Measurements from ENCODE around the gene FGA.

The FGA gene

DNA sequence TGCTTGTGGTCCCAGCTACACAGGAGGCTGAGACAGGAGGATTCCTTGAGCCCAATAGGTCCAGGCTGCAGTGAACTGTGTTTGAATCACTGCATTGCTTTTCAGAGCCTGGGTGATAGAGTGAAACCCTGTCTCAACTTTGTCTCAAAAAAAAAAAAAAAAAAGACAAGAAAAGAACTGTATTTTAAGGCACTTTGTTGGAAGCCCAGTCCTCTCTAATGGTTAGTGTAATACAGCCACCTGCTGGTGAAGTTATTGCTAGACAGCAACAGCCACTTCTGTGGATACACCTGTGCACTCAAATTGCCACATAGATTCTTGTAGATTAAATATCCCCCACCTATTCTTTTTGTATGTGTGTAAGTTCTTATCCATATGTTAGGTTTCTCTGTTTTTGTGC, 32.1 kb upstream of the FGA start:
- peaks cover 3 to 8% of the 10 kb centered on the region in 2 experiments for H3K4me1 ChIP-seq (ENCODE audit: control insufficient read depth in 1 of 2, insufficient read depth in 2 of 2, low read length in 2 of 2)
- H3K27ac ChIP-seq (ENCODE audit: low read depth, low read length) = no peak overlapping the region
- H3K18ac ChIP-seq (ENCODE audit: low read length) = no peak overlapping the region
- no peak overlapping the region for H3K23ac ChIP-seq (ENCODE audit: low read length)
- no peaks in the 10 kb centered on the region for H3K27me3 ChIP-seq (ENCODE audit: insufficient read depth, low read length)
- no peak overlapping the region for H4K12ac ChIP-seq (ENCODE audit: low read depth, low read length)
- H2AK5ac ChIP-seq (ENCODE audit: low read length) = no peak overlapping the region
- H2BK5ac ChIP-seq (ENCODE audit: low read depth, low read length, poor library complexity) = no peak overlapping the region
- no peak overlapping the region for H4K8ac ChIP-seq (ENCODE audit: low read depth, low read length)
- H3K9ac ChIP-seq (ENCODE audit: low read length) = no peak overlapping the region
- no peak overlapping the region for H2BK12ac ChIP-seq (ENCODE audit: low read length)
- H2AFZ ChIP-seq (ENCODE audit: insufficient read depth, low read length, poor library complexity) = no peak overlapping the region
- no peak overlapping the region for H3K14ac ChIP-seq (ENCODE audit: low read length)
- no peaks in the 10 kb centered on the region for H3K36me3 ChIP-seq (ENCODE audit: control insufficient read depth in 1 of 2, insufficient read depth in 2 of 2, low read length in 2 of 2)
- H4K91ac ChIP-seq (ENCODE audit: low read depth, low read length) = no peak overlapping the region
- no peak overlapping the region for H3K4me2 ChIP-seq (ENCODE audit: low read length)
- H3K4me3 ChIP-seq (ENCODE audit: low read depth, low read length) = no peak overlapping the region
- no peak overlapping the region for H3K4ac ChIP-seq (ENCODE audit: low read depth, low read length)
- H3K9me3 ChIP-seq (ENCODE audit: insufficient read depth, low read depth, low read length) = no peaks in the 10 kb centered on the region
- no peaks in the 10 kb centered on the region for H3K79me1 ChIP-seq (ENCODE audit: low read length)
- no peak overlapping the region for H2BK120ac ChIP-seq (ENCODE audit: insufficient read depth, low read length, poor library complexity)
- H3K79me2 ChIP-seq (ENCODE audit: control insufficient read depth, insufficient read depth, low read length, poor library complexity) = no peaks in the 10 kb centered on the region
- DNase-seq = peak; percentile 46 to 77

DNA sequence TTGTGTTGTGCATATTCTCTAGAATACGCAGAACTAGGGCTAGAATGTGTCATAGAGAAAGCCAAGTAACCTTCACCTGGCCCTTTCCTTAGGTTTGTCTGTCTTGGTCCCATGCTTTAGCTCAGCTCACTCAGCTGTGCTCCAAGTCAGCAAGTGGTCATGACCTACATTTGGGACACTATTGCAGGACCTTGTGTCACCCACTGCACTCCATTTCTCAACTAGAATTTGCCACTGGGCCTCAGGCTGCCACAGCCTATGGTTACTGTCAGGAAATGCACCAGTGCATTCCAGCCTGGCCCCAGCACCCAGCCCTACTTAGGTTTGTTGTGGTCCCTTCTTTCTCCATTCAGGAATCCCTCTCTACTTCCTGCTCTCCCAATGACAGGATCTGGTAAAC, 29.6 kb upstream of the FGA start:
- H3K79me2 ChIP-seq (ENCODE audit: control insufficient read depth, insufficient read depth, low read length, poor library complexity) = no peaks in the 10 kb centered on the region
- H4K12ac ChIP-seq (ENCODE audit: low read depth, low read length) = no peak overlapping the region
- no peak overlapping the region for H3K18ac ChIP-seq (ENCODE audit: low read length)
- peak overlapping the region; percentile 22 for H3K9ac ChIP-seq (ENCODE audit: low read length)
- no peak overlapping the region for H2BK120ac ChIP-seq (ENCODE audit: insufficient read depth, low read length, poor library complexity)
- H3K4me2 ChIP-seq (ENCODE audit: low read length) = no peak overlapping the region
- H4K8ac ChIP-seq (ENCODE audit: low read depth, low read length) = no peak overlapping the region
- no peaks in the 10 kb centered on the region for H3K79me1 ChIP-seq (ENCODE audit: low read length)
- no peaks in the 10 kb centered on the region for H3K4me1 ChIP-seq (ENCODE audit: control insufficient read depth in 1 of 2, insufficient read depth in 2 of 2, low read length in 2 of 2)
- H3K36me3 ChIP-seq (ENCODE audit: control insufficient read depth in 1 of 2, insufficient read depth in 2 of 2, low read length in 2 of 2) = no peaks in the 10 kb centered on the region
- no peak overlapping the region for H3K14ac ChIP-seq (ENCODE audit: low read length)
- no peak overlapping the region for H2BK5ac ChIP-seq (ENCODE audit: low read depth, low read length, poor library complexity)
- WGBS (ENCODE audit: extremely low coverage, insufficient coverage, insufficient read length) = no CpG with 5 or more reads among the region's 1 CpG
- H3K4me3 ChIP-seq (ENCODE audit: low read depth, low read length) = no peak overlapping the region
- no peaks in the 10 kb centered on the region for H3K27me3 ChIP-seq (ENCODE audit: insufficient read depth, low read length)
- no peak overlapping the region for H2BK12ac ChIP-seq (ENCODE audit: low read length)
- no peak overlapping the region for H3K4ac ChIP-seq (ENCODE audit: low read depth, low read length)
- no peak overlapping the region for H2AK5ac ChIP-seq (ENCODE audit: low read length)
- no peak overlapping the region for H2AFZ ChIP-seq (ENCODE audit: insufficient read depth, low read length, poor library complexity)
- H4K91ac ChIP-seq (ENCODE audit: low read depth, low read length) = no peak overlapping the region
- no peaks in the 10 kb centered on the region for H3K9me3 ChIP-seq (ENCODE audit: insufficient read depth, low read depth, low read length)
- no peak overlapping the region for H3K27ac ChIP-seq (ENCODE audit: low read depth, low read length)
- no peak overlapping the region for H3K23ac ChIP-seq (ENCODE audit: low read length)
- no peak for DNase-seq

GRCh38 chr4:154618708-154619315, 28.3 kb upstream of the FGA start:
- no CpG with 5 or more reads among the region's 4 CpGs for WGBS (ENCODE audit: extremely low coverage, insufficient coverage, insufficient read length)
- H3K36me3 ChIP-seq (ENCODE audit: control insufficient read depth in 1 of 2, insufficient read depth in 2 of 2, low read length in 2 of 2) = no peaks in the 10 kb centered on the region
- H4K12ac ChIP-seq (ENCODE audit: low read depth, low read length) = no peak overlapping the region
- no peak overlapping the region for H2AK5ac ChIP-seq (ENCODE audit: low read length)
- no peaks in the 10 kb centered on the region for H3K79me1 ChIP-seq (ENCODE audit: low read length)
- no peak overlapping the region for H3K14ac ChIP-seq (ENCODE audit: low read length)
- H3K4me3 ChIP-seq (ENCODE audit: low read depth, low read length) = no peak overlapping the region
- H3K4me1 ChIP-seq (ENCODE audit: control insufficient read depth in 1 of 2, insufficient read depth in 2 of 2, low read length in 2 of 2) = no peaks in the 10 kb centered on the region
- no peak overlapping the region for H3K18ac ChIP-seq (ENCODE audit: low read length)
- H4K91ac ChIP-seq (ENCODE audit: low read depth, low read length) = no peak overlapping the region
- no peak overlapping the region for H2BK5ac ChIP-seq (ENCODE audit: low read depth, low read length, poor library complexity)
- H3K9ac ChIP-seq (ENCODE audit: low read length) = no peak overlapping the region
- H3K4ac ChIP-seq (ENCODE audit: low read depth, low read length) = no peak overlapping the region
- H3K27me3 ChIP-seq (ENCODE audit: insufficient read depth, low read length) = no peaks in the 10 kb centered on the region
- no peak overlapping the region for H2BK120ac ChIP-seq (ENCODE audit: insufficient read depth, low read length, poor library complexity)
- H3K23ac ChIP-seq (ENCODE audit: low read length) = no peak overlapping the region
- no peak overlapping the region for H4K8ac ChIP-seq (ENCODE audit: low read depth, low read length)
- no peaks in the 10 kb centered on the region for H3K79me2 ChIP-seq (ENCODE audit: control insufficient read depth, insufficient read depth, low read length, poor library complexity)
- no peak overlapping the region for H2AFZ ChIP-seq (ENCODE audit: insufficient read depth, low read length, poor library complexity)
- H3K4me2 ChIP-seq (ENCODE audit: low read length) = no peak overlapping the region
- H2BK12ac ChIP-seq (ENCODE audit: low read length) = no peak overlapping the region
- H3K9me3 ChIP-seq (ENCODE audit: insufficient read depth, low read depth, low read length) = no peaks in the 10 kb centered on the region
- peak; percentile 46 to 81 for DNase-seq
- no peak overlapping the region for H3K27ac ChIP-seq (ENCODE audit: low read depth, low read length)

- Histone ChIP-seq H3K9me3 (ENCODE audit: insufficient read depth, low read depth, low read length) (no peaks in the 10 kb centered on the region), H3K27ac (ENCODE audit: low read depth, low read length) (no peak overlapping the region), H3K79me2 (ENCODE audit: control insufficient read depth, insufficient read depth, low read length, poor library complexity) (no peaks in the 10 kb centered on the region), H3K9ac (ENCODE audit: low read length) (no peak overlapping the region), H4K8ac (ENCODE audit: low read depth, low read length) (no peak overlapping the region), H2BK5ac (ENCODE audit: low read depth, low read length, poor library complexity) (no peak overlapping the region), H3K36me3 (ENCODE audit: control insufficient read depth in 1 of 2, insufficient read depth in 2 of 2, low read length in 2 of 2) (no peaks in the 10 kb centered on the region), H4K91ac (ENCODE audit: low read depth, low read length) (no peak overlapping the region), H2AFZ (ENCODE audit: insufficient read depth, low read length, poor library complexity) (no peak overlapping the region), H3K23ac (ENCODE audit: low read length) (no peak overlapping the region), H2BK12ac (ENCODE audit: low read length) (no peak overlapping the region), H3K18ac (ENCODE audit: low read length) (no peak overlapping the region), H2AK5ac (ENCODE audit: low read length) (no peak overlapping the region), H3K4ac (ENCODE audit: low read depth, low read length) (no peak overlapping the region), H3K27me3 (ENCODE audit: insufficient read depth, low read length) (no peaks in the 10 kb centered on the region), H3K4me1 (ENCODE audit: control insufficient read depth in 1 of 2, insufficient read depth in 2 of 2, low read length in 2 of 2) (no peaks in the 10 kb centered on the region), H3K14ac (ENCODE audit: low read length) (no peak overlapping the region), H3K79me1 (ENCODE audit: low read length) (no peaks in the 10 kb centered on the region), H4K12ac (ENCODE audit: low read depth, low read length) (no peak overlapping the region), H2BK120ac (ENCODE audit: insufficient read depth, low read length, poor library complexity) (no peak overlapping the region), H3K4me3 (ENCODE audit: low read depth, low read length) (no peak overlapping the region), H3K4me2 (ENCODE audit: low read length) (no peak overlapping the region)
- WGBS (ENCODE audit: extremely low coverage, insufficient coverage, insufficient read length) = no CpG with 5 or more reads among the region's 5 CpGs
- no peak for DNase-seq
These were observed 27.3 kb upstream of the FGA start for GRCh38 chr4:154617820-154618317.
